Measurements from ENCODE around the gene ZBTB44.
"Not testable (repeated sequence)": the region's sequence is repeated elsewhere in the genome, so short reads cannot be mapped to it uniquely, and the experiment has no call there.

The ZBTB44 gene, protein sequence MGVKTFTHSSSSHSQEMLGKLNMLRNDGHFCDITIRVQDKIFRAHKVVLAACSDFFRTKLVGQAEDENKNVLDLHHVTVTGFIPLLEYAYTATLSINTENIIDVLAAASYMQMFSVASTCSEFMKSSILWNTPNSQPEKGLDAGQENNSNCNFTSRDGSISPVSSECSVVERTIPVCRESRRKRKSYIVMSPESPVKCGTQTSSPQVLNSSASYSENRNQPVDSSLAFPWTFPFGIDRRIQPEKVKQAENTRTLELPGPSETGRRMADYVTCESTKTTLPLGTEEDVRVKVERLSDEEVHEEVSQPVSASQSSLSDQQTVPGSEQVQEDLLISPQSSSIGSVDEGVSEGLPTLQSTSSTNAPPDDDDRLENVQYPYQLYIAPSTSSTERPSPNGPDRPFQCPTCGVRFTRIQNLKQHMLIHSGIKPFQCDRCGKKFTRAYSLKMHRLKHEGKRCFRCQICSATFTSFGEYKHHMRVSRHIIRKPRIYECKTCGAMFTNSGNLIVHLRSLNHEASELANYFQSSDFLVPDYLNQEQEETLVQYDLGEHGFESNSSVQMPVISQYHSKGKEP

GRCh38 chr11:130314750-130315285 lies at the start of gene ZBTB44:
Gene ZBTB44 (minus strand): TSS chr11:130314917. CDS start chr11:130261873, 53,044 bp downstream.
- H3K4me1 Mint-ChIP-seq: peaks cover 40% of the 10 kb centered on the region
- peak within 1 kb of the TSS; percentile 96 to 99 for H3K4me3 Mint-ChIP-seq
- H3K9me3 Mint-ChIP-seq: no peaks in the 10 kb centered on the region
- ATAC-seq (peak; percentile 83), DNase-seq (peak; percentile 84 to 89)
- H3K27ac Mint-ChIP-seq: peak within 1 kb of the TSS; percentile 98 to 99
- H3K27me3 Mint-ChIP-seq: no peaks in the 10 kb centered on the region

DNA sequence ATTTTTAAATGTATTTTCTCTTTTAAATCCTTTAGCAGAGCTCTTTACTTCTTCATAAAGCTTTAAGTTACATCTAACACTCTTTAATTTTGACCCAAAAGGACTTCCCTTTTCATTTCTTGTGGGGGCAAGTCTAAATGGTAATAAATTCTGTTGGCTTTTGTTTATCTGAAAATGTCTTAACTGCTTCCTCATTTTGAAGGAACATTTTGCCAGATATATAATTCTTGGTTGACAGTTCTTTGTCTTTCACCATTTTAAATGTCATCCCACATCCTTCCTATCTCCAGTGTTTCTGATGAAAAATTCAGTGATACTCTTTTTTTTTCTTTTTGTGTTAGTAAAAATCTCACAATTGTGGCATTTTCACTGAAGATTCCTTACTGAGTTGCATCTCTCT lies 44.7 kb upstream of the ZBTB44 start:
- Mint-ChIP-seq H3K4me1 (no peaks in the 10 kb centered on the region), H3K27ac (no peak overlapping the region), H3K9me3 (peaks cover 22 to 39% of the 10 kb centered on the region in 2 donors), H3K27me3 (no peaks in the 10 kb centered on the region), H3K4me3 (no peak overlapping the region)
- ATAC-seq (no peak), DNase-seq (no peak)

DNA sequence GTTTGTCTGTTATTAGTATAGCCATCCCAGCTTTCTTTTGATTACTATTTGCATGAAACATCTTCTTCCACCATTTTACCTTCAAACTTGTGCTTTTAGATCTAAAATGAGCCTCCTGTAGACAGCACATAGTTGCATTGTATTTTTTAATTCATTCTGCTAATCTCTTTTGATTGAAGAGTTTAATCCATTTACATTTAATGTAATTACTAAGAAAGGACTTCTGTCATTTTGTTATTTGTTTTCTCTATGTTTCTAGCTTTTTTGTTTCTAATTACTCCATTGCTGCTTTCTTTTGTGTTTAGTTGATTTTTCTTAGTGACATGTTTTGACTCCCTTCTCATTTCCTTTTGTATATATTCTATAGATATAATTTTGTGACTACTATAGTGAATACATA lies 43.7 kb upstream of the ZBTB44 start:
- H3K9me3 Mint-ChIP-seq: peaks cover 25 to 43% of the 10 kb centered on the region in 2 donors
- DNase-seq: no peak
- H3K4me3 Mint-ChIP-seq: no peak overlapping the region
- H3K27ac Mint-ChIP-seq: no peak overlapping the region
- no peaks in the 10 kb centered on the region for H3K4me1 Mint-ChIP-seq
- no peaks in the 10 kb centered on the region for H3K27me3 Mint-ChIP-seq
- no peak for ATAC-seq

- DNase-seq (no peak), ATAC-seq (no peak)
- no peak overlapping the region for H3K27ac Mint-ChIP-seq
- no peak overlapping the region for H3K4me3 Mint-ChIP-seq
- H3K27me3 Mint-ChIP-seq: no peaks in the 10 kb centered on the region
- H3K4me1 Mint-ChIP-seq: no peaks in the 10 kb centered on the region
- no peaks in the 10 kb centered on the region for H3K9me3 Mint-ChIP-seq
These were observed 32.5 kb upstream of the ZBTB44 start for GRCh38 chr11:130347261-130347660.

GRCh38 chr11:130344841-130345240 lies 30.1 kb upstream of the ZBTB44 start:
- peaks cover 10 to 15% of the 10 kb centered on the region in 2 donors for H3K9me3 Mint-ChIP-seq
- H3K4me3 Mint-ChIP-seq: no peak overlapping the region
- H3K27me3 Mint-ChIP-seq: no peaks in the 10 kb centered on the region
- ATAC-seq: no peak
- DNase-seq: no peak
- peaks cover 8% of the 10 kb centered on the region for H3K4me1 Mint-ChIP-seq
- no peak overlapping the region for H3K27ac Mint-ChIP-seq

DNA sequence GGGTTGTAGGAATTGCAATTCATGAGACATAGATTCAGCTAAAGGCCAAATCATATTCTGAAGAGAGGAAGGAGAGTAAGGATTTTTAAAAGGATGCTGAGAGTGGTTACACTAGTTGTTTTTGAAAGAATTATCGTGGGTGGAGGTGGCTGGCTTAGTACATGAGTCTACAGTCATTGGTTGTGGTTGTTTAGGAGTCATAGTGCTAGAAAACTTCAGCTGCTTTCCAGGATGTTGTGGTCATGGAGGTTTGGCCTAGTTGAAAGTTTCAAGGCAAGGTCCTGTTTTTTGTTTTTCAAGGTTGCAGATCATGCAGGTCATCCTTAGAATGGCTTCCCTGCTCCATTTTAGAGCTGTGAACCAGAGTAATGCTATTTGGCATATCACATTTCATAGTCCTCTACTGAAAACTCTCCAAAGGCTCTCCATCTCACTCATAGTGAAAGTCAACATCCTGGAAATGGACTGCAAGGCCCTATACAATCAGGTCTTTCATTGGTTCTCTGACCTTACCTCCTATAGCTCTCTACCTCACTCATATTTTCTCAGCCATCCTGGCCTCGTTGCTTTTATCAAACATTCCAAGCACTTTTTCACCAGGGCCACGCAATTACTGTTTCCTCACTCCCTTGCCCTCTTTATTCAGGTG lies 26.1 kb upstream of the ZBTB44 start:
- Mint-ChIP-seq H3K27ac (peak overlapping the region in 1 of 2 donors; percentile 11), H3K4me3 (no peak overlapping the region), H3K27me3 (no peaks in the 10 kb centered on the region), H3K4me1 (peaks cover 8% of the 10 kb centered on the region), H3K9me3 (peaks cover 10 to 15% of the 10 kb centered on the region in 2 donors)
- ATAC-seq (peak; percentile 98), DNase-seq (peak in 1 of 2 donors; percentile 38)

GRCh38 chr11:130338667-130339066 lies 23.9 kb upstream of the ZBTB44 start:
- Mint-ChIP-seq H3K9me3 (peaks cover 10 to 15% of the 10 kb centered on the region in 2 donors), H3K4me1 (peaks cover 8% of the 10 kb centered on the region), H3K4me3 (no peak overlapping the region), H3K27me3 (no peaks in the 10 kb centered on the region), H3K27ac (no peak overlapping the region)
- no peak for ATAC-seq
- DNase-seq: no peak

DNA sequence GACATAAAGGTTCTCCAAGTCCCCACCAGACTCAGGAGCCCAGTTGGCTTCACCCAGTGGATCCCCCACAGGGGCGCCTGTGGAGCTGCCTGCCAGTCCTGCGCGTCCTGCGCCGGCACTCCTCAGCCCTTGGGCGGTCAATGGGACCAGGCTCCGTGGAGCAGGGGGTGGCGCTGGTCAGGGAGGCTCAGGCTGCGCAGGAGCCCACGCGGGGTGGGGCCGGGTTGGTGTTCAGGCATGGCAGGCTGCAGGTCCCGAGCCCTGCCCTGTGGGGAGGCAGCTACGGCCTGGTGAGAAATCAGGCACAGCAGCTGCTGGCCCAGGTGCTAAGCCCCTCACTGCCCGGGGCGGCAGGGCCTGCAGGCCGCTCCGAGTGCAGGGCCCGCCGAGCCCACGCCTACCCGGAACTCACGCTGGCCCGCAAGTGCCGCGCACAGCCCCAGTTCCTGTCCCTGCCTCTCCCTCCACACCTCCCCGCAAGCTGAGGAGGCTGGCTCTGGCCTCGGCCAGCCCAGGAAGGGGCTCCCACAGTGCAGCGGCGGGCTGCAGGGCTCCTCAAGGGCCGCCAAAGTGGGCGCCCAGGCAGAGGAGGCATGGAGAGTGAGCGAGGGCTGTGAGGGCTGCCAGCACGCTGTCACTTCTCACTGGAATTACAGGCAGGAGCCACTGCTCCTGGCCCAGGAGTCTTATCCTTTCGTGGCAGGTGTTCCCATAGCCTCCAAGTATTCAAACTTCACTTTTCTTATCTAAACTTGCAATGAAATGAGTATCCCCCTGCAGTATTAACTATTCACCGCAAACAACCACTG lies 22.8 kb upstream of the ZBTB44 start:
- no peak for DNase-seq
- Mint-ChIP-seq H3K27ac (no peak overlapping the region), H3K27me3 (no peaks in the 10 kb centered on the region), H3K4me3 (no peak overlapping the region), H3K4me1 (peaks cover 8% of the 10 kb centered on the region), H3K9me3 (peaks cover 10 to 15% of the 10 kb centered on the region in 2 donors)
- no peak for ATAC-seq

- not testable (repeated sequence) for DNase-seq, H3K4me3 Mint-ChIP-seq, H3K27ac Mint-ChIP-seq, H3K9me3 Mint-ChIP-seq, H3K4me1 Mint-ChIP-seq, H3K27me3 Mint-ChIP-seq, ATAC-seq
These were observed 16.7 kb upstream of the ZBTB44 start for GRCh38 chr11:130331397-130331796.

DNA sequence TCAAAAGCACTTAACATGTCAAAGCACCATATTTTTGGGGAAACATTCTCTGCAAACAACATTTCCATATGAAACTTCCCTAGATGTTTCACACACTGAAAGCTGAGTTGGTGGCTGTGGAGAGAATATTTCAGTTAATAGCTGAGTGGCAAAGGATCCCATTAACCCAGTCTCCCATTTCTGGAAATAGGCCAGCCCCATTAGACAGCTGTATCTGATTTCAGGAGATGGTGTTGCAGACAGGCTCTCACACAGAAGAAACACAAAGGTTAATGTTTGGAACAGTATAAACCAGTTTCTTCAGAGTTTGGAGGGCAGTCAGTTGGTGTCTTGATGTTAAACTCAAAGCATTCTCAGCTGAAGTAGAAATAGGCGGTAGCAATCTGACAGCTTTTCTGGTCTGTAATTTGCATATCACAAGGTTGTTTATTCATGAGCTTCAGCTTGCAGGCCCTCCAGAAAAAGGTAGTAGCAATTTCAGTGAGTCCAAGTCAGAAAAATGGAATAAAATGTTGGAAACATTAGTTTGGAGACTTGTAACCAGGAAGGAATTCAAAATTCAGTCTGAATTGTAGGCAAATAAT lies 15.5 kb upstream of the ZBTB44 start:
- Mint-ChIP-seq H3K4me1 (peaks cover 4% of the 10 kb centered on the region), H3K4me3 (no peak overlapping the region), H3K27me3 (no peaks in the 10 kb centered on the region), H3K9me3 (peaks cover 7 to 9% of the 10 kb centered on the region in 2 donors), H3K27ac (no peak overlapping the region)
- ATAC-seq (no peak), DNase-seq (no peak)

DNA sequence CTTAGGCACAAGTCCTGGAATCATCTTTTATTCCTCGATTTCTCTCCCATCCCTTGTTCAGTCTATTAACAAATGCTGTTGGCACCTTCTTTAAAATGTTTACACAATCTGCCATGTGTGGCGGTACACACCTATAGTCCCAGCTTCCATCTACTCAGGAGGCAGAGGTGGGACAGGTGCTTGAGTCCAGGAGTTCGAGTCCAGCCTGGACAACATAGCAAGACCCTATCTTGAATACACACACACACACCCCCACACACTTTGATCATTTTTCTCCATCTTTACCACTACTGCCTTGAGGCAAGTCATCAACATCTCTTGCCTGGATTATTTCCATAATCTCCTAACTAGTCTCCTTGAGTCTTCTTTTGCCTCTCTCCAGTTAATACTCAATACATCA lies 13.7 kb upstream of the ZBTB44 start:
- Mint-ChIP-seq H3K4me3 (no peak overlapping the region), H3K4me1 (peaks cover 4% of the 10 kb centered on the region), H3K9me3 (peaks cover 7 to 9% of the 10 kb centered on the region in 2 donors), H3K27ac (no peak overlapping the region), H3K27me3 (no peaks in the 10 kb centered on the region)
- no peak for DNase-seq
- no peak for ATAC-seq

DNA sequence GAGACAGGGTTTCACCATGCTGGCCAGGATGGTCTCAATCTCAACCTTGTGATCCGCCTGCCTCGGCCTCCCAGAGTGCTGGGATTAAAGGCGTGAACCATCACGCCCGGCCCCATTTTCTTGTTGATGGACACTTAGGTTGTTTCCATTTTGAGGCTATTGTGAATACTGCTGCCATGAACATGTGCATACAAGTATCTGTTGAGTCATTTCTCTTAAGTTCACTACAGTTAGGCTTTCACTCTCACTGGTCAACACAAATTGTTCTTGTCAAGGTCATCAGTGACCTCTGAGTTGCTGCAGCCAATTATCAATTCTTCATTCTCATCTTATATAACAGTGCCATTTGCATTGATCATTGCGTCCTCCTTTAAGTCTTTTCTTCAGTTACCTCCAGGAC lies 13.0 kb upstream of the ZBTB44 start:
- DNase-seq (no peak), ATAC-seq (no peak)
- Mint-ChIP-seq H3K9me3 (peaks cover 7 to 9% of the 10 kb centered on the region in 2 donors), H3K4me3 (no peak overlapping the region), H3K4me1 (peaks cover 4% of the 10 kb centered on the region), H3K27me3 (no peaks in the 10 kb centered on the region), H3K27ac (no peak overlapping the region)

- DNase-seq (no peak), ATAC-seq (no peak)
- Mint-ChIP-seq H3K27ac (no peak overlapping the region), H3K4me3 (no peak overlapping the region), H3K9me3 (peaks cover 12 to 20% of the 10 kb centered on the region in 2 donors), H3K4me1 (peaks cover 4% of the 10 kb centered on the region), H3K27me3 (no peaks in the 10 kb centered on the region)
These were observed 11.0 kb upstream of the ZBTB44 start for GRCh38 chr11:130325691-130326090.

DNA sequence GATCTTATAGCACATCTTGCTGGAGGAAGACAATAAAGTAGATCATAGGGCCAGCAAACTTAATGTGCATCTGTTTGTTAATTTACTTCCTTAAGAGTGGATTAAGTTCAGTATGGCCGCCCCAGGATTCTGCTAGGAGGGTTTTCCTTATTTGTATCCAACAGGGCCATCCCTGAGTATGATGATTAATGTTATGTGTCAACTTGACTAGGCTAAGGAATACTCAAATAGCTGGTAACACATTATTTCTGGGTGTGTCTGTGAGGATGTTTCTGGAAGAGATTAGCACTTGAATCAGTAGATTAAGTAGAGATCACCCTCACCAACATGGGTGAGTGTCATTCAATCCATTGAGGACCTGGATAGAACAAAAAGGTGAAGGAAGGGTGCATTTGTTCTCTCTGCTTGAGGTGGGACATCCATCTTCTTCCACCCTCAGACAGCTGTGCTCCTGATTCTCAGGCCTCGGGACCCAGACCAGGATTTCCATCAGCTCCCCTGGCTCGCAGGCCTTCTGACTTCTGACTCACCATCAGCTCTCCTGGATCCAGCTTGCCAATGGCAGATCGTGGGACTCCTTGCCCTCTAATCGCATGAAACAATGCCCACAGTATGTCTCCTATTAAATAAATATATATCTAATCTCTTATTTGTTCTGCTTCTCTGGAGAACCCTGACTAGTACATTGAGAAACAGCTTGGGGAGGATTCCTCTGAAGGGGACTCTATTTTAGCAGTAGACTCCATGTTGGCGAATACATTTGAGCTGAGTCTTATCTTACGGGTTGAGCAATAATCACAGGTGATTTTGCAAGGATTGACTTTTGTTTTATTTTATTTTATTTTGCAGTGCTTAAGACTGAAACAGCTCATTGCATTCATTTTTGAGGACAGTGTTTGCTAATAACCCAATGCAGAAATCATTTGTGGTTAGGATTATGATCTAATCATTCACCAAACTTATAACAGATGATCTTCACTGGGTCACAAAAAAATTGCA lies 9.0 kb upstream of the ZBTB44 start:
- ATAC-seq (no peak), DNase-seq (no peak)
- H3K9me3 Mint-ChIP-seq: peaks cover 12 to 20% of the 10 kb centered on the region in 2 donors
- H3K27ac Mint-ChIP-seq: no peak overlapping the region
- H3K4me3 Mint-ChIP-seq: no peak overlapping the region
- no peaks in the 10 kb centered on the region for H3K27me3 Mint-ChIP-seq
- no peaks in the 10 kb centered on the region for H3K4me1 Mint-ChIP-seq

All from stimulated activated naive CD8-positive, alpha-beta T cell treated with anti-CD3 and anti-CD28 coated beads, Interleukin-15, amount 100 ng/mL, for 72 hours (primary cell).